Right lobe of liver (tissue), 6 donors: ENCODE measurements around the gene GUK1. TPM values are rescaled to one million over a fixed set of nuclear protein-coding genes. Genes with fewer than 3 reads are reported as not detected.

ENCODE experiments used
- ATAC-seq, 4 donors: fragments of 200-7000 bp; cut with Tn5 transposase; one replicate each; pipeline ENCODE4 v1.9.1; 2020; ENCODE audit warnings: mild to moderate bottlenecking in 4 of 4, moderate library complexity in 4 of 4
- DNase-seq, 3 donors: peaks; one replicate each; pipeline ENCODE4 v3.0.0-alpha.2; 2020
- H3K27ac ChIP-seq, 3 donors: fragments of 200-600 bp; one replicate each; pipeline ENCODE4 v1.8.0; 2022
- H3K27me3 ChIP-seq, 2 donors: fragments of 200-600 bp; one replicate each; pipeline ENCODE4 v1.8.0; 2022
- H3K36me3 ChIP-seq, 4 donors: fragments of 200-600 bp; sonication (generic) in 1 of 4; one replicate each; pipeline versions ENCODE4 v1.5.1 to v1.8.0; 2017 to 2022; ENCODE audit warnings: control low read depth in 1 of 4
- H3K4me1 ChIP-seq, 4 donors: fragments of 200-600 bp; sonication (generic) in 1 of 4; one replicate each; pipeline versions ENCODE4 v1.5.1 to v1.8.0; 2017 to 2022; ENCODE audit warnings: control low read depth in 1 of 4
- H3K4me3 ChIP-seq, 3 donors: fragments of 200-600 bp; one replicate each; pipeline ENCODE4 v1.8.0; 2022
- H3K9me3 ChIP-seq, 4 donors: fragments of 200-600 bp; sonication (generic) in 1 of 4; one replicate each; pipeline versions ENCODE4 v1.5.1 to v1.8.0; 2017 to 2022; ENCODE audit warnings: control low read depth in 1 of 4
- CTCF ChIP-seq, 4 donors: fragments of 200-600 bp in 3 of 4; fragments of 450-650 bp in 1 of 4; IDR thresholded peaks; one replicate each; pipeline versions ENCODE4 v1.5.1 to v1.8.0; 2016 to 2022; ENCODE audit warnings: antibody characterized with exemption in 4 of 4, mild to moderate bottlenecking in 2 of 4
- POLR2A ChIP-seq: fragments of 450-650 bp; IDR thresholded peaks from one replicate; pipeline ENCODE4 v1.6.1; 2017; ENCODE audit warnings: antibody characterized with exemption, mild to moderate bottlenecking
- WGBS: methylation state at CpG from one replicate; pipeline ENCODE4 v1.1.6; 2018; ENCODE audit warnings: low coverage, low lambda C conversion rate; ENCODE audit not compliant: insufficient coverage; ENCODE audit errors: missing lambda C conversion rate; 5-methylcytosine and 5-hydroxymethylcytosine counted together
- intact Hi-C, 2 donors: fragments of 100-400 bp; cut with DNase I; formaldehyde crosslinking; loops; one replicate each; pipeline versions ENCODE4 v1.11.2 to v1.14.1; 2022
- total RNA-seq, 6 experiments: library from RNA; depleted of rRNA in 2 of 6; stranded (reverse); fragments of >200 nt in 2 of 6; fragmentation: NEBNext Ultra II Directional in 3 of 6; extraction: Animal tissue kit (Norgen Biotek cat#: 25700) in 3 of 6; gene quantifications; one replicate each; pipeline versions ENCODE4 v1.1.0 to v1.2.4, GENCODE V29; 2016 to 2023
- donor health status: DM: no; HTN: yes; CAD: no.
- donor health status: DM: no; HTN: no; CAD: no.
- donor health status: DM: no; HTN: no; CAD: no.
- donor health status: DM: no; HTN: yes; CAD: no.
- donor health status: DM: no; HTN: yes; CAD: no.

The GUK1 gene
- total RNA-seq, 6 experiments from 2014 or later, result 78.0 to 235 (median 108) TPM

- DNase-seq, result no peak
- peaks cover 0 to 4% (median 0%) of the 10 kb centered on the region in 4 donors for H3K36me3 ChIP-seq
- intact Hi-C loops, result no loop called here
- H3K4me3 ChIP-seq, result no peak overlapping the region
- no CpG with 5 or more reads among the region's 4 CpGs for WGBS
- H3K27ac ChIP-seq, result no peak overlapping the region
- no peak for ATAC-seq
- TF ChIP-seq POLR2A, result no peak
- no peak for TF ChIP-seq CTCF (IDR thresholded peaks at IDR 0.05)
- no peaks in the 10 kb centered on the region for H3K9me3 ChIP-seq
- no peaks in the 10 kb centered on the region for H3K4me1 ChIP-seq
- no peaks in the 10 kb centered on the region for H3K27me3 ChIP-seq
Measured at GRCh38 chr1:228176024-228176395, 35.9 kb downstream of the GUK1 start.

- Histone ChIP-seq H3K36me3 (peaks cover 0 to 4% (median 0%) of the 10 kb centered on the region in 4 donors), H3K4me1 (no peaks in the 10 kb centered on the region), H3K9me3 (no peaks in the 10 kb centered on the region), H3K27me3 (no peaks in the 10 kb centered on the region), H3K4me3 (no peak overlapping the region), H3K27ac (no peak overlapping the region)
- ATAC-seq (no peak), DNase-seq (no peak)
- TF ChIP-seq POLR2A (no peak), CTCF (IDR thresholded peaks at IDR 0.05) (no peak)
- intact Hi-C loops, result no loop called here
- 70% methylated on average over 4 of the region's 19 CpGs for WGBS
Measured at GRCh38 chr1:228176461-228177182, 36.5 kb downstream of the GUK1 start.

- no peak overlapping the region for H3K4me3 ChIP-seq
- no peaks in the 10 kb centered on the region for H3K27me3 ChIP-seq
- WGBS, result 80% methylated on average over 2 of the region's 5 CpGs
- TF ChIP-seq POLR2A, result no peak
- no peak for TF ChIP-seq CTCF (IDR thresholded peaks at IDR 0.05)
- H3K36me3 ChIP-seq, result peaks cover 0 to 4% (median 0%) of the 10 kb centered on the region in 4 donors
- H3K4me1 ChIP-seq, result no peaks in the 10 kb centered on the region
- DNase-seq (no peak), ATAC-seq (no peak)
- H3K9me3 ChIP-seq, result no peaks in the 10 kb centered on the region
- H3K27ac ChIP-seq, result no peak overlapping the region
- intact Hi-C loops, result no loop called here
Measured at GRCh38 chr1:228177183-228177475, 37.0 kb downstream of the GUK1 start.

- no peak for TF ChIP-seq POLR2A
- TF ChIP-seq CTCF (IDR thresholded peaks at IDR 0.05), result no peak
- intact Hi-C loops, result no loop called here
- no peak overlapping the region for H3K27ac ChIP-seq
- ATAC-seq, result no peak
- no peaks in the 10 kb centered on the region for H3K4me1 ChIP-seq
- DNase-seq, result no peak
- H3K27me3 ChIP-seq, result no peaks in the 10 kb centered on the region
- WGBS, result 90% methylated on average over 11 of the region's 12 CpGs
- H3K4me3 ChIP-seq, result no peak overlapping the region
- H3K36me3 ChIP-seq, result peaks cover 0 to 4% (median 0%) of the 10 kb centered on the region in 4 donors
- H3K9me3 ChIP-seq, result no peaks in the 10 kb centered on the region
Measured at GRCh38 chr1:228177721-228178710, 37.9 kb downstream of the GUK1 start.
